Measurements from ENCODE around the gene RASSF5.

RASSF5 gene

DNA sequence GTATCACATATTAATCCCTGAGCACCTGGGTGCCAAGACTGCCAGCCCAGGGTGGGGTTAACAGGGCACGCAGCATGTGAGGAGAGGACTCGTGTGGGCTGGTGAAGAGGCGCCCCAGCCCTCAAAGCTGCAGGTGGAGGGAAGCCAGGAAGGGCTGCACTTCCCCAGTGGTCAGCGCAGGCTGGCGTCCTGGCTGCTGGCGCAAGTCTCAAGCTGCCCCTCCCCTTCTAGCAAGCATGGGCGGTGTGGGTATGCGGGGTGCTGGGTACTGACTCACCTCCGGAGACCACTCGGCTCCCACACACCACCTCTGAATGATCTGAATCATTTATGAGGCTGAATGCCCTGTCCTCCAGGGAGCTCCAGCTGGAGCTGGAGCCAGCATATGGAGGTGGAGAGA is 60.9 kb downstream of the RASSF5 start:
- H2BK15ac ChIP-seq (replicated peaks; ENCODE audit: low read depth), result no peak overlapping the region
- no peak for DNase-seq
- H3K4me2 ChIP-seq (ENCODE audit: low read length), result no peak overlapping the region
- no peak overlapping the region for H3K56ac ChIP-seq (ENCODE audit: low read length)
- H3K9ac ChIP-seq (ENCODE audit: low read length), result no peak overlapping the region
- H2BK120ac ChIP-seq (ENCODE audit: low read depth, low read length), result no peak overlapping the region
- no peak overlapping the region for H3K4me3 ChIP-seq (ENCODE audit: low read length)
- H3K27me3 ChIP-seq (ENCODE audit: insufficient read depth, low read length, poor library complexity), result no peaks in the 10 kb centered on the region
- no peaks in the 10 kb centered on the region for H3K79me1 ChIP-seq (ENCODE audit: low read length)
- no peak overlapping the region for H3K18ac ChIP-seq (ENCODE audit: low read length)
- no peak overlapping the region for H2AK5ac ChIP-seq (ENCODE audit: low read length)
- H4K8ac ChIP-seq (ENCODE audit: low read depth, low read length), result no peak overlapping the region
- H3K4ac ChIP-seq (ENCODE audit: low read depth, low read length), result no peak overlapping the region
- no peak overlapping the region for H4K5ac ChIP-seq (ENCODE audit: low read length)
- H3K23ac ChIP-seq (ENCODE audit: low read length), result no peak overlapping the region
- H3K36me3 ChIP-seq (ENCODE audit: control insufficient read depth, insufficient read depth, low read length), result no peaks in the 10 kb centered on the region
- H2BK5ac ChIP-seq (ENCODE audit: low read length), result no peak overlapping the region
- H3K27ac ChIP-seq (ENCODE audit: low read depth, low read length), result no peak overlapping the region
- WGBS (ENCODE audit: extremely low coverage, insufficient coverage, low lambda C conversion rate), result no CpG with 5 or more reads among the region's 10 CpGs
- H3K4me1 ChIP-seq (ENCODE audit: control insufficient read depth, low read depth, low read length), result no peaks in the 10 kb centered on the region
- H3K79me2 ChIP-seq (ENCODE audit: control insufficient read depth, insufficient read depth, low read length), result no peaks in the 10 kb centered on the region

GRCh38 chr1:206568779-206569352 is 61.5 kb downstream of the RASSF5 start:
- Histone ChIP-seq H3K23ac (ENCODE audit: low read length) (no peak overlapping the region), H3K79me2 (ENCODE audit: control insufficient read depth, insufficient read depth, low read length) (no peaks in the 10 kb centered on the region), H3K27ac (ENCODE audit: low read depth, low read length) (no peak overlapping the region), H3K4me2 (ENCODE audit: low read length) (no peak overlapping the region), H4K8ac (ENCODE audit: low read depth, low read length) (no peak overlapping the region), H4K5ac (ENCODE audit: low read length) (no peak overlapping the region), H3K56ac (ENCODE audit: low read length) (no peak overlapping the region), H3K79me1 (ENCODE audit: low read length) (no peaks in the 10 kb centered on the region), H3K36me3 (ENCODE audit: control insufficient read depth, insufficient read depth, low read length) (no peaks in the 10 kb centered on the region), H2AK5ac (ENCODE audit: low read length) (no peak overlapping the region), H3K4me3 (ENCODE audit: low read length) (no peak overlapping the region), H3K4me1 (ENCODE audit: control insufficient read depth, low read depth, low read length) (no peaks in the 10 kb centered on the region), H2BK5ac (ENCODE audit: low read length) (no peak overlapping the region), H3K4ac (ENCODE audit: low read depth, low read length) (no peak overlapping the region), H3K18ac (ENCODE audit: low read length) (no peak overlapping the region), H3K9ac (ENCODE audit: low read length) (no peak overlapping the region), H3K27me3 (ENCODE audit: insufficient read depth, low read length, poor library complexity) (no peaks in the 10 kb centered on the region), H2BK120ac (ENCODE audit: low read depth, low read length) (no peak overlapping the region), H2BK15ac (replicated peaks; ENCODE audit: low read depth) (no peak overlapping the region)
- WGBS (ENCODE audit: extremely low coverage, insufficient coverage, low lambda C conversion rate), result no CpG with 5 or more reads among the region's 8 CpGs
- no peak for DNase-seq

DNA sequence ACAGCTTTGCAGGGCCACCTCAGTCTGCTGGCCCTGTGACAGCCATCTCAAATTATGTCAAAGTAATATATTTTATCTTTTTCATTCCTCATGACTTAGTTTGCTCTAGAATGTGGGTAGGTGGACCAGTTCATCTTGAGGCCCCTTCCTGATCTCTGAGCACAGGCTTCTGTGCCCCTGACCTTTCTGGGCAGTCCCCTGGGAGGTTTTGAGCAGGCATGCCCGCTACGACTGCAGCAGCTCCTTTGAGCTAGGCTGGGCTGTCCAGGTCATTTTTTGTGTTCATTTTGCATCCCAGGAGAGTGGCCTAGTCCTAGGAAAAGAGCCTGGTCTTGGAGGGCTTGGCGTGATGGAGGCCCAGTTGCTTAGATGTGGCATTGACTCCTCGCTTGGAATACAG is 62.2 kb downstream of the RASSF5 start:
- Histone ChIP-seq H3K79me2 (ENCODE audit: control insufficient read depth, insufficient read depth, low read length) (no peaks in the 10 kb centered on the region), H3K23ac (ENCODE audit: low read length) (no peak overlapping the region), H2AK5ac (ENCODE audit: low read length) (no peak overlapping the region), H3K36me3 (ENCODE audit: control insufficient read depth, insufficient read depth, low read length) (no peaks in the 10 kb centered on the region), H3K4me1 (ENCODE audit: control insufficient read depth, low read depth, low read length) (no peaks in the 10 kb centered on the region), H3K56ac (ENCODE audit: low read length) (no peak overlapping the region), H4K5ac (ENCODE audit: low read length) (no peak overlapping the region), H3K9ac (ENCODE audit: low read length) (no peak overlapping the region), H2BK120ac (ENCODE audit: low read depth, low read length) (no peak overlapping the region), H3K18ac (ENCODE audit: low read length) (no peak overlapping the region), H2BK5ac (ENCODE audit: low read length) (no peak overlapping the region), H3K79me1 (ENCODE audit: low read length) (no peaks in the 10 kb centered on the region), H4K8ac (ENCODE audit: low read depth, low read length) (no peak overlapping the region), H3K4me3 (ENCODE audit: low read length) (no peak overlapping the region), H3K4me2 (ENCODE audit: low read length) (no peak overlapping the region), H2BK15ac (replicated peaks; ENCODE audit: low read depth) (no peak overlapping the region), H3K27ac (ENCODE audit: low read depth, low read length) (no peak overlapping the region), H3K4ac (ENCODE audit: low read depth, low read length) (no peak overlapping the region), H3K27me3 (ENCODE audit: insufficient read depth, low read length, poor library complexity) (no peaks in the 10 kb centered on the region)
- DNase-seq, result no peak
- WGBS (ENCODE audit: extremely low coverage, insufficient coverage, low lambda C conversion rate), result no CpG with 5 or more reads among the region's 4 CpGs

DNA sequence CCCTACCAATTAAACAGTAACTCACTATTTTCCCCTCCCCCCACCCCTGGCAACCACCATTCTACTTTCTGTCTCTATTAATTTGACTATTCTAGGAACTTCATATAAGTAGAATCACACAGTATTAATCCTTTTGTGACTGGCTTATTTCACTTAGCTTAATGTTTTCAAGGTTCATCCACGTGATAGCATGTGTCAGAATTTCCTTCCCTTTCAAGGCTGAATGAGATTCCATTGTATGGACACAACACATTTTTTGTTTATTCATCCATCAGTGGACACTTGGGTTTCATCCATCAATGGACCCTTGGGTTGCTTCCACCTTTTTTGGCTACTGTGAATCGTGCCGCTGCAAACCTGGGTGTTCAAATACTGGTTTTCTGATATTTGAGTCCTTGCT is 63.2 kb downstream of the RASSF5 start:
- no peak overlapping the region for H3K23ac ChIP-seq (ENCODE audit: low read length)
- H3K4me3 ChIP-seq (ENCODE audit: low read length), result no peak overlapping the region
- H2AK5ac ChIP-seq (ENCODE audit: low read length), result no peak overlapping the region
- H3K27me3 ChIP-seq (ENCODE audit: insufficient read depth, low read length, poor library complexity), result no peaks in the 10 kb centered on the region
- H3K4ac ChIP-seq (ENCODE audit: low read depth, low read length), result no peak overlapping the region
- no peak overlapping the region for H3K4me2 ChIP-seq (ENCODE audit: low read length)
- no peak overlapping the region for H3K56ac ChIP-seq (ENCODE audit: low read length)
- H3K79me2 ChIP-seq (ENCODE audit: control insufficient read depth, insufficient read depth, low read length), result no peaks in the 10 kb centered on the region
- no peak overlapping the region for H2BK5ac ChIP-seq (ENCODE audit: low read length)
- no peak overlapping the region for H3K18ac ChIP-seq (ENCODE audit: low read length)
- H2BK120ac ChIP-seq (ENCODE audit: low read depth, low read length), result no peak overlapping the region
- no peak overlapping the region for H3K27ac ChIP-seq (ENCODE audit: low read depth, low read length)
- no peaks in the 10 kb centered on the region for H3K4me1 ChIP-seq (ENCODE audit: control insufficient read depth, low read depth, low read length)
- WGBS (ENCODE audit: extremely low coverage, insufficient coverage, low lambda C conversion rate), result no CpG with 5 or more reads among the region's 3 CpGs
- no peak overlapping the region for H2BK15ac ChIP-seq (replicated peaks; ENCODE audit: low read depth)
- no peak overlapping the region for H4K8ac ChIP-seq (ENCODE audit: low read depth, low read length)
- H3K79me1 ChIP-seq (ENCODE audit: low read length), result no peaks in the 10 kb centered on the region
- H3K9ac ChIP-seq (ENCODE audit: low read length), result no peak overlapping the region
- no peak overlapping the region for H4K5ac ChIP-seq (ENCODE audit: low read length)
- DNase-seq, result no peak
- H3K36me3 ChIP-seq (ENCODE audit: control insufficient read depth, insufficient read depth, low read length), result no peaks in the 10 kb centered on the region

DNA sequence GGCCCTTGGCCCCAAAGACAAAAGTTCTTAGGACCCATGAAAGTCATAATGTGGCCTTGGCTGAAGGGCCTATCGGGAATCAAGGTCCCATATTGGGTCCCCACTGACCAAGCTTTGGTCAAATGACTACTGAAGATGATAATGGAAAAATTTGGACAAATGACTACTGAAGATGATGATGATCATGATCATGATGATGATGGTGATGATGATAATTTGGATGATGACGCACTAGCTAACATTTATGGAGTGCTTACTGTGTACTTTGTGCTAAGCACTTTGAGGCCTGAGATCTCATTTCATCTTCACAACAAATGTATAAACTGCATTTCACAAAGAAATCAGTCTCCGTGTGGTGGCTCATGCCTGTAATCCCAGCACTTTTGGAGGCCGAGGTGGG is 65.5 kb downstream of the RASSF5 start:
- no peak overlapping the region for H3K9ac ChIP-seq (ENCODE audit: low read length)
- no peak for DNase-seq
- H3K4me1 ChIP-seq (ENCODE audit: control insufficient read depth, low read depth, low read length), result no peaks in the 10 kb centered on the region
- no peak overlapping the region for H3K27ac ChIP-seq (ENCODE audit: low read depth, low read length)
- H3K56ac ChIP-seq (ENCODE audit: low read length), result no peak overlapping the region
- H3K79me1 ChIP-seq (ENCODE audit: low read length), result no peaks in the 10 kb centered on the region
- no peak overlapping the region for H4K8ac ChIP-seq (ENCODE audit: low read depth, low read length)
- no peak overlapping the region for H3K4me2 ChIP-seq (ENCODE audit: low read length)
- no peak overlapping the region for H2AK5ac ChIP-seq (ENCODE audit: low read length)
- H3K18ac ChIP-seq (ENCODE audit: low read length), result no peak overlapping the region
- no peak overlapping the region for H3K23ac ChIP-seq (ENCODE audit: low read length)
- no peak overlapping the region for H2BK120ac ChIP-seq (ENCODE audit: low read depth, low read length)
- no CpG with 5 or more reads among the region's 4 CpGs for WGBS (ENCODE audit: extremely low coverage, insufficient coverage, low lambda C conversion rate)
- no peak overlapping the region for H3K4ac ChIP-seq (ENCODE audit: low read depth, low read length)
- H4K5ac ChIP-seq (ENCODE audit: low read length), result no peak overlapping the region
- no peaks in the 10 kb centered on the region for H3K79me2 ChIP-seq (ENCODE audit: control insufficient read depth, insufficient read depth, low read length)
- H3K4me3 ChIP-seq (ENCODE audit: low read length), result no peak overlapping the region
- H2BK15ac ChIP-seq (replicated peaks; ENCODE audit: low read depth), result no peak overlapping the region
- no peaks in the 10 kb centered on the region for H3K36me3 ChIP-seq (ENCODE audit: control insufficient read depth, insufficient read depth, low read length)
- no peaks in the 10 kb centered on the region for H3K27me3 ChIP-seq (ENCODE audit: insufficient read depth, low read length, poor library complexity)
- H2BK5ac ChIP-seq (ENCODE audit: low read length), result no peak overlapping the region

GRCh38 chr1:206573319-206573718 is 66.0 kb downstream of the RASSF5 start:
- Histone ChIP-seq H3K18ac (ENCODE audit: low read length) (no peak overlapping the region), H3K4me1 (ENCODE audit: control insufficient read depth, low read depth, low read length) (no peaks in the 10 kb centered on the region), H3K27me3 (ENCODE audit: insufficient read depth, low read length, poor library complexity) (no peaks in the 10 kb centered on the region), H3K36me3 (ENCODE audit: control insufficient read depth, insufficient read depth, low read length) (no peaks in the 10 kb centered on the region), H2AK5ac (ENCODE audit: low read length) (no peak overlapping the region), H4K8ac (ENCODE audit: low read depth, low read length) (no peak overlapping the region), H2BK15ac (replicated peaks; ENCODE audit: low read depth) (no peak overlapping the region), H2BK120ac (ENCODE audit: low read depth, low read length) (no peak overlapping the region), H3K79me1 (ENCODE audit: low read length) (no peaks in the 10 kb centered on the region), H4K5ac (ENCODE audit: low read length) (no peak overlapping the region), H3K56ac (ENCODE audit: low read length) (no peak overlapping the region), H2BK5ac (ENCODE audit: low read length) (no peak overlapping the region), H3K9ac (ENCODE audit: low read length) (no peak overlapping the region), H3K27ac (ENCODE audit: low read depth, low read length) (no peak overlapping the region), H3K79me2 (ENCODE audit: control insufficient read depth, insufficient read depth, low read length) (no peaks in the 10 kb centered on the region), H3K23ac (ENCODE audit: low read length) (no peak overlapping the region), H3K4me2 (ENCODE audit: low read length) (no peak overlapping the region), H3K4me3 (ENCODE audit: low read length) (no peak overlapping the region), H3K4ac (ENCODE audit: low read depth, low read length) (no peak overlapping the region)
- no CpG with 5 or more reads among the region's 4 CpGs for WGBS (ENCODE audit: extremely low coverage, insufficient coverage, low lambda C conversion rate)
- no peak for DNase-seq

All from mesendoderm (in vitro differentiated cells).